Stimulated activated CD8-positive, alpha-beta memory T cell treated with anti-CD3 and anti-CD28 coated beads, Interleukin-7, amount 100 ng/mL, for 24 hours (primary cell): ENCODE results near the gene NPEPL1.

ENCODE experiments used
- DNase-seq: peaks from one replicate; pipeline ENCODE4 v3.0.0-alpha.2; 2020; ENCODE audit warnings: low read depth

Gene NPEPL1

DNA sequence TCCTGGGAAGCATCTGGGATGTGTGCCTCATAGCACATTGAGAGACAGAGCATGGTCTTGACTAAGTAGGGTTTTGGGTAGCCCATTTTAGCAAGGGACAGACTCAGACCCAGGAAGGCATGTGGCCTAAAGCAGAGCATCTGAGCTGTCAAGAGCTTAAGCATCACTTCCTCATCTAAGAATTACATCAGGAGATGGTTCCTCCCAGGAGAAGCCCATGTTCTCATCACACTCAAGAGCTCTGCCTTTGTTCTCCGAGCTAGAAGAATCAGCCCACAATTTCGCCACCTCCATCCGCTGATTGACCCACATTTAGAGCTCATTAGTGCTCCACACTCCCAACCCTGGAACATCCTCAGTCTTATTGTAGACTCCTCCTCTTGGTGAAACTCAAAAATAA is 68.3 kb downstream of the NPEPL1 start:
- no peak for DNase-seq

DNA sequence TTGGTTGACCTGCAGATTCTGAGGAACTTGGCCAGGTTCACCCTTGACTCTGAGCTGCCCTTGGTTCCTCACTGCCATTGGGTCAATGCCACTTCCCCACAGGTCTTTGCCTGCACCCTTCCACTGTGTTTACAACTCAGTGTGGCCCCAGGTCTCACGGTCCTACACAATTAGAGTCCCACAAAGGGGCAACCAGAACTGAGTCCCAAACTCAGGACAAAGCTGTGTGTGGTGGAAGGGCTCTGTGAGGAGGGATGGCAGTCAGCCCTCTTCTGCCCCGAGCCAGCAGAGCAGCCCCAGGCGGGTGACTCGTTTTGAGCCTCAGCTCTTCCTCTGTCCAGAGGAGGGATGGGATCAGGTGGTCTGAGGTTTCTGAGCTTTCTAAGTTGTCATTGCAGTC is 69.5 kb downstream of the NPEPL1 start:
- no peak for DNase-seq

DNA sequence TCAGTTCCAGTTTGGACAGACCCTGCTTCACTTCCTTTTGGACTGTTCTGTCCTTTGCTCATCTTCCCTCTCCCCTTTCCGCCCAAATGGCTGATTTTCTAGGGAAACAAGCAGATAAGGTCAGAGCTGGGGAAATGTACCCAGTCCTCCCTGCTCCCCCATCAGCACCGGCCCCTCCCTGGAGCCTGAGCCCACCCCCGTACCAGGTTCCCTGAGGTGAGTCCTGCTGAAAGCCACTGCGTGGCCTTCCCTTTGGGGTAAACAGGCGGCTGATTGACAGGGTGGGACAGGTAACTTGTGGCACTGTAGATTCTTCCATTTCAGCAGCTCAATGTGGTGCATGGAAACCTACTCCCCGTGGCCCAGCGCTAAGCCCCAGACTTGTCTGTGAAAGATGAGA is 70.5 kb downstream of the NPEPL1 start:
- DNase-seq, result no peak
